ENCODE data around the gene CACNG4. TPM values are rescaled to one million over a fixed set of nuclear protein-coding genes. Genes with fewer than 3 reads are reported as not detected.

Gene CACNG4
- total RNA-seq, 1 experiment from 2014 or later: 6.3 TPM

- Mint-ChIP-seq H3K27me3 (ENCODE audit: low read depth) (peaks cover 32% of the 10 kb centered on the region), H3K27ac (no peak overlapping the region), H3K9me3 (no peaks in the 10 kb centered on the region), H3K36me3 (ENCODE audit: insufficient read depth in 1 of 3, low read depth in 3 of 3) (no peaks in the 10 kb centered on the region), H3K4me1 (peaks cover 30 to 40% of the 10 kb centered on the region in 2 experiments), H3K4me3 (no peak overlapping the region)
- no peak overlapping the region for H3K4me2 ChIP-seq (ENCODE audit: insufficient read depth, insufficient read length, low read length)
- H3K9me3 ChIP-seq (ENCODE audit: control insufficient read depth, low read depth, low read length): no peaks in the 10 kb centered on the region
- no peak overlapping the region for H3K14ac ChIP-seq (ENCODE audit: insufficient read depth, low read length)
- H3K79me1 ChIP-seq (ENCODE audit: insufficient read depth, low read depth, low read length, poor library complexity, severe bottlenecking): no peaks in the 10 kb centered on the region
- peaks cover 3% of the 10 kb centered on the region; the same call in 1 of the 2 replicates for H3K4me1 ChIP-seq (ENCODE audit: insufficient read depth, low read length)
- DNase-seq: no peak
- no peak overlapping the region for H3K27ac ChIP-seq (ENCODE audit: insufficient read length, low read depth, low read length)
- no peak overlapping the region for H2BK20ac ChIP-seq (ENCODE audit: low read depth, low read length, poor library complexity, severe bottlenecking)
- no peaks in the 10 kb centered on the region for H3K79me2 ChIP-seq (ENCODE audit: insufficient read depth, low read length)
- H3K27me3 ChIP-seq (ENCODE audit: insufficient read depth, low read length): no peaks in the 10 kb centered on the region
- H2BK5ac ChIP-seq (ENCODE audit: insufficient read length, low read length): no peak overlapping the region
- H2BK15ac ChIP-seq (ENCODE audit: low read depth, low read length): no peak overlapping the region
- TF ChIP-seq CTCF (conservative IDR thresholded peaks at IDR 0.05): no peak
- no peak overlapping the region for H3K9ac ChIP-seq (ENCODE audit: extremely low read depth, insufficient read length, low read length)
- H2BK12ac ChIP-seq (ENCODE audit: insufficient read length, low read depth, low read length): no peak overlapping the region
- no peak overlapping the region for H4K5ac ChIP-seq (ENCODE audit: insufficient read length, low read depth, low read length)
- no peak overlapping the region for H3K56ac ChIP-seq (ENCODE audit: insufficient read length, low read depth, low read length)
- H4K91ac ChIP-seq (ENCODE audit: insufficient read length, low read depth, low read length): no peak overlapping the region
- no peak overlapping the region for H3T11ph ChIP-seq (ENCODE audit: low read length)
- H2AK5ac ChIP-seq (ENCODE audit: insufficient read length, low read length): no peak overlapping the region
- H3K18ac ChIP-seq (ENCODE audit: insufficient read length, low read depth, low read length): no peak overlapping the region
- no peak overlapping the region for H2BK120ac ChIP-seq (ENCODE audit: low read depth, low read length, poor library complexity, severe bottlenecking)
- H4K8ac ChIP-seq (replicated peaks; ENCODE audit: insufficient read length, low read depth, low read length): no peak overlapping the region
- H4K20me1 ChIP-seq (ENCODE audit: control insufficient read depth, insufficient read depth, insufficient read length): no peaks in the 10 kb centered on the region
- WGBS (ENCODE audit: extremely low coverage, insufficient read length, low lambda C conversion rate): no CpG with 5 or more reads among the region's 8 CpGs
- no peak overlapping the region for H3K23ac ChIP-seq (ENCODE audit: insufficient read length, low read depth, low read length)
- no peaks in the 10 kb centered on the region for H3K23me2 ChIP-seq (ENCODE audit: insufficient read length, low read depth, low read length, poor library complexity, severe bottlenecking)
- no peak overlapping the region for H2AFZ ChIP-seq (ENCODE audit: low read length)
- no peak overlapping the region for H3K4ac ChIP-seq (ENCODE audit: low read depth, low read length)
Measured at GRCh38 chr17:66957343-66957742, 7.2 kb upstream of the CACNG4 start.

Measured in H9 (cell line).